HepG2 (cell line): ENCODE measurements around the gene LRPPRC. TPM values are rescaled to one million over a fixed set of nuclear protein-coding genes. Genes with fewer than 3 reads are reported as not detected.

Source experiments
- BRF2 ChIP-seq: sonication (generic); formaldehyde crosslinking; IDR thresholded peaks from 2 replicates; pipeline ENCODE4 v1.8.1; 2022; ENCODE audit warnings: mild to moderate bottlenecking, missing genetic modification reagents
- CCDC6 ChIP-seq: sonication (generic); formaldehyde crosslinking; IDR thresholded peaks from 2 replicates; pipeline ENCODE4 v1.8.1; 2022; ENCODE audit warnings: mild to moderate bottlenecking, missing genetic modification reagents, moderate library complexity
- DNMT1 ChIP-seq: sonication (generic); formaldehyde crosslinking; IDR thresholded peaks from 2 replicates; pipeline ENCODE4 v1.5.1; 2020; ENCODE audit warnings: mild to moderate bottlenecking, missing genetic modification reagents
- EED ChIP-seq: sonication (generic); formaldehyde crosslinking; IDR thresholded peaks from 2 replicates; pipeline ENCODE4 v1.5.0; 2020; ENCODE audit warnings: mild to moderate bottlenecking, missing genetic modification reagents
- GRHL1 ChIP-seq: sonication (generic); formaldehyde crosslinking; conservative IDR thresholded peaks from 2 replicates; pipeline ENCODE4 v1.8.0; 2022; ENCODE audit warnings: missing genetic modification reagents
- KLF13 ChIP-seq: sonication (generic); formaldehyde crosslinking; IDR thresholded peaks from 2 replicates; pipeline ENCODE4 v1.4.0; 2020; ENCODE audit warnings: mild to moderate bottlenecking, missing genetic modification reagents
- SMC3 ChIP-seq: IDR thresholded peaks from 2 replicates; pipeline ENCODE4 v1.6.1; 2011; ENCODE audit warnings: low read length, improper control_type of control experiment
- SMYD3 ChIP-seq: sonication (generic); formaldehyde crosslinking; IDR thresholded peaks from 2 replicates; pipeline ENCODE4 v1.8.1; 2023; ENCODE audit warnings: mild to moderate bottlenecking, missing genetic modification reagents
- SP5 ChIP-seq: IDR thresholded peaks from 2 replicates; pipeline ENCODE4 v1.6.1; 2016; ENCODE audit warnings: low read depth, borderline replicate concordance
- TSC22D2 ChIP-seq: sonication (generic); formaldehyde crosslinking; IDR thresholded peaks from 2 replicates; pipeline ENCODE4 v1.5.1; 2020; ENCODE audit warnings: missing genetic modification reagents, mild to moderate bottlenecking, borderline replicate concordance
- YEATS4 ChIP-seq: sonication (generic); formaldehyde crosslinking; IDR thresholded peaks from 2 replicates; pipeline ENCODE4 v1.4.0; 2020; ENCODE audit warnings: missing genetic modification reagents, borderline replicate concordance
- ZBTB4 ChIP-seq: sonication (generic); formaldehyde crosslinking; IDR thresholded peaks from 2 replicates; pipeline ENCODE4 v1.4.0; 2020; ENCODE audit warnings: missing genetic modification reagents, mild to moderate bottlenecking, borderline replicate concordance
- ZNF563 ChIP-seq: sonication (generic); formaldehyde crosslinking; IDR thresholded peaks from 2 replicates; pipeline ENCODE4 v1.8.0; 2022; ENCODE audit warnings: mild to moderate bottlenecking, moderate library complexity, missing genetic modification reagents
- ZNF674 ChIP-seq: sonication (generic); formaldehyde crosslinking; IDR thresholded peaks from 2 replicates; pipeline ENCODE4 v1.5.0; 2020; ENCODE audit warnings: low read depth, mild to moderate bottlenecking, missing genetic modification reagents
- ZNF781 ChIP-seq: sonication (generic); formaldehyde crosslinking; IDR thresholded peaks from 2 replicates; pipeline ENCODE4 v1.5.1; 2020; ENCODE audit warnings: borderline replicate concordance, mild to moderate bottlenecking, missing genetic modification reagents; ENCODE audit errors: not compliant biosample characterization
- polyA plus RNA-seq, 8 experiments: library from polyadenylated mRNA; depleted of rRNA in 3 of 8; stranded (reverse) in 7 of 8; unstranded in 1 of 8; fragments of >200 nt; fragmentation: Illumina TruSeq in 4 of 8; extraction: Trizol in 4 of 8; gene quantifications; 2 replicates each; pipeline versions ENCODE4 v1.2.1 to v1.2.3, GENCODE V29; 2011 to 2016; ENCODE audit warnings: low read depth in 4 of 8, missing spikeins in 1 of 8, mixed read lengths in 1 of 8; ENCODE audit not compliant: insufficient read depth in 1 of 8
- total RNA-seq, 5 experiments: library from RNA; depleted of rRNA; stranded (reverse); fragments of >200 nt; fragmentation: Illumina TruSeq; extraction: Trizol; gene quantifications; 2 replicates each; pipeline ENCODE4 v1.2.3, GENCODE V29; 2016; ENCODE audit warnings: low read depth in 1 of 5
- TF ChIP-seq, protein P1 (sequence below): sonication (generic); formaldehyde crosslinking; IDR thresholded peaks from 2 replicates; pipeline ENCODE4 v1.4.0; 2020; ENCODE audit warnings: missing genetic modification reagents, mild to moderate bottlenecking, borderline replicate concordance
- TF ChIP-seq, protein P2 (sequence below): sonication (generic); formaldehyde crosslinking; IDR thresholded peaks from 2 replicates; pipeline ENCODE4 v1.5.0; 2020; ENCODE audit warnings: missing genetic modification reagents

Gene LRPPRC
- total and polyA plus RNA-seq, 2 of the 13 experiments (the other 11 are each of a cell fraction or from before 2014, with no cell fraction given) = 117 to 167 TPM

GRCh38 chr2:43837831-43838559, 157.8 kb downstream of the LRPPRC start (continued):
- TF ChIP-seq, protein P1, sequence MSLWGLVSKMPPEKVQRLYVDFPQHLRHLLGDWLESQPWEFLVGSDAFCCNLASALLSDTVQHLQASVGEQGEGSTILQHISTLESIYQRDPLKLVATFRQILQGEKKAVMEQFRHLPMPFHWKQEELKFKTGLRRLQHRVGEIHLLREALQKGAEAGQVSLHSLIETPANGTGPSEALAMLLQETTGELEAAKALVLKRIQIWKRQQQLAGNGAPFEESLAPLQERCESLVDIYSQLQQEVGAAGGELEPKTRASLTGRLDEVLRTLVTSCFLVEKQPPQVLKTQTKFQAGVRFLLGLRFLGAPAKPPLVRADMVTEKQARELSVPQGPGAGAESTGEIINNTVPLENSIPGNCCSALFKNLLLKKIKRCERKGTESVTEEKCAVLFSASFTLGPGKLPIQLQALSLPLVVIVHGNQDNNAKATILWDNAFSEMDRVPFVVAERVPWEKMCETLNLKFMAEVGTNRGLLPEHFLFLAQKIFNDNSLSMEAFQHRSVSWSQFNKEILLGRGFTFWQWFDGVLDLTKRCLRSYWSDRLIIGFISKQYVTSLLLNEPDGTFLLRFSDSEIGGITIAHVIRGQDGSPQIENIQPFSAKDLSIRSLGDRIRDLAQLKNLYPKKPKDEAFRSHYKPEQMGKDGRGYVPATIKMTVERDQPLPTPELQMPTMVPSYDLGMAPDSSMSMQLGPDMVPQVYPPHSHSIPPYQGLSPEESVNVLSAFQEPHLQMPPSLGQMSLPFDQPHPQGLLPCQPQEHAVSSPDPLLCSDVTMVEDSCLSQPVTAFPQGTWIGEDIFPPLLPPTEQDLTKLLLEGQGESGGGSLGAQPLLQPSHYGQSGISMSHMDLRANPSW (CRISPR knock-in tag) = no peak
- no peak for TF ChIP-seq BRF2 (CRISPR knock-in tag)
- no peak for TF ChIP-seq KLF13 (CRISPR knock-in tag)
- TF ChIP-seq DNMT1 = no peak
- TF ChIP-seq CCDC6 (CRISPR knock-in tag) = no peak
- TF ChIP-seq ZNF563 = no peak
- no peak for TF ChIP-seq GRHL1 (CRISPR knock-in tag)
- no peak for TF ChIP-seq YEATS4
- TF ChIP-seq EED (CRISPR knock-in tag) = no peak
- no peak for TF ChIP-seq SMC3
- peak; percentile 62 for TF ChIP-seq ZNF781 (CRISPR knock-in tag)
- TF ChIP-seq ZNF674 = no peak
- TF ChIP-seq SP5 (CRISPR knock-in tag) = 0 out of 2 replicates have a peak, but pooled peaks have one; percentile 7
- TF ChIP-seq, protein P2, sequence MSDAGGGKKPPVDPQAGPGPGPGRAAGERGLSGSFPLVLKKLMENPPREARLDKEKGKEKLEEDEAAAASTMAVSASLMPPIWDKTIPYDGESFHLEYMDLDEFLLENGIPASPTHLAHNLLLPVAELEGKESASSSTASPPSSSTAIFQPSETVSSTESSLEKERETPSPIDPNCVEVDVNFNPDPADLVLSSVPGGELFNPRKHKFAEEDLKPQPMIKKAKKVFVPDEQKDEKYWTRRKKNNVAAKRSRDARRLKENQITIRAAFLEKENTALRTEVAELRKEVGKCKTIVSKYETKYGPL (CRISPR knock-in tag) = no peak
- TF ChIP-seq ZBTB4 (CRISPR knock-in tag) = 0 out of 2 replicates have a peak, but pooled peaks have one; percentile 6
- TF ChIP-seq SMYD3 = no peak
- TF ChIP-seq TSC22D2 (CRISPR knock-in tag) = no peak
